HG03108 (cell line): ENCODE data around the gene SCGB1D4.
"Not testable (repeated sequence)": the region's sequence is repeated elsewhere in the genome, so short reads cannot be mapped to it uniquely, and the experiment has no call there.

ENCODE experiments used
- ATAC-seq: cut with Tn5 transposase; IDR thresholded peaks from one replicate; pipeline ENCODE4 v1.9.1; 2021; ENCODE audit warnings: moderate library complexity; ENCODE audit not compliant: unreplicated experiment

Gene SCGB1D4, protein sequence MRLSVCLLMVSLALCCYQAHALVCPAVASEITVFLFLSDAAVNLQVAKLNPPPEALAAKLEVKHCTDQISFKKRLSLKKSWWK

DNA sequence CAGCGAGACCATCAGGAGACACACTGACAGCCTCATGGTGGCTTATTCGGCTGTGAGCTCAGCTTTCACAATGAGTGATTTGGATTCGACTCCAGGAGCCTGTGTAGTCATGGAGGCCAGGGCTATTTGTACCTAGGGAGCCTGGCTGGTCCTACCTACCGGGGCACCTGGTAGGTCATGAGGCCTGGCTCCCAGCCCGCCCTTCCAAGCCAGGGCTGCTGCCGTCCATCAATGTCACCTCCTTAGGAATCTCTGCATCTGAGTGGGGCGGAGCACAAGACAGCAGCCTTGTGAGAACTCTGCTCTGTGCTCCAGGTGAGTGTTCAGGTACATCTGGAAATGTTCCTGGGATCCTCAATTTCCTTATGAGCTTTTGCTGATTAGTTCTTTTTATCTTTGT is at the start of gene SCGB1D4:
TSS of gene SCGB1D4 (minus strand) at position 101 of the 400 bp plus-strand sequence. CDS start at position 36, 65 bp downstream.
- ATAC-seq, result no peak

DNA sequence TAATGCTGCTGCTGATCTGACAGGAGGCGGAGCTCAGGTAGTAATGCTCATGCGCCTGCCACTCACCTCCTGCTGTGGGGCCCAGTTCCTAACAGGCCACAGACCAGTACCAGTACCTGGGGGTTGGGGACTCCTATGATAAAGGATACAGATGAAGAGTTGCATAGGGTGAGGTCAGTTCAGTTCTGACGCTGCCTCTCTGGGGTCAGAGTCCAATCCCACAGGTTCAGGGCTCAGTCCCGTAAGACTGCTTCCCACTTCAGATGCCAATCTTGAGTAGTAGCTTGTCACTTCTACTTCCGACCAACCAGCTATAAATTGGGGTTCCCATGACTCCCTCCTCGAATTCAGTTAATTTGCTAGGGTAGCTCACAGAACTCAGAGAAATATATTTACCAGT is 47.0 kb upstream of the SCGB1D4 start:
- ATAC-seq, result no peak

DNA sequence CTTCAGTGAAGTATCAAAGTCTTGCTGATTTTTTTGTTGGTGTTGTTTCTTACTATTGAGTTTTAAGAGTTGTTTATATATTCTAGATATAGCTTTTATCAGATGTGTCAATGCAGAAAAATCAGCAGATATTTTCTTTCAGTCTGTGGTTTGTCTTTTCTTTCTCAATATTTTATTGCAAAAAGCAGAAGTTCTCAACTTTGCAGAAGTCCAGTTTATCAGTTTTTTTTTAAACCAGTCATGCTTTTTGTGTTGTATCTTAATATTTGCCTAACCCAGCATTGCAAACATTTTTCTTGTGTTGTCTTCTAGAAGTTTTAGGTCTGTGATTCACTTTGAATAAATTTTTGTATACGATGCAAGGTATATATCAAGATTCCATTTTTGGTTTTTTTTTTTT is 45.3 kb upstream of the SCGB1D4 start:
- ATAC-seq, result no peak

DNA sequence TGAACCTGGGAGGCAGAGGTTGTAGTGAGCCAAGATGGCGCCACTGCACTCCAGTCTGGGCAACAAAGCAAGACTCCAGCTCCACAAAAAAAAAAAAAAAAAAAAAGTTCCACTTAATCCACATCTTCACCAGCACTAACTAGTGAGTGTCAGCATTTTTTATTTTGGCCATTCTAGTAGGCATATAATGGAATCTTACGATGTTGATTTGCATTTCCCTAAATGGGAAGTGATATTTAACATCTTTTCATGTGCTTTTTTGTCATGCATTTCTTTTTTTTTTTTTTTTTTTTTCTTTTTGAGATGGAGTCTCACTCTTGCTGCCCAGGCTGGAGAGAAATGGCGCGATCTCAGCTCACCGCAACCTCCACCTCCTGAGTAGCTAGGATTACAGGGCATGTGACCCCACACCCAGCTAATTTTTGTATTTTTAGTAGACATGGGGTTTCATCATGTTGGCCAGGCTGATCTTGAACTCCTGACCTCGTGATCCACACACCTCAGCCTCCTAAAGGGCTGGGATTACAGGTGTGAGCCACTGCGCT is 44.8 kb upstream of the SCGB1D4 start:
- ATAC-seq, result not testable (repeated sequence)

DNA sequence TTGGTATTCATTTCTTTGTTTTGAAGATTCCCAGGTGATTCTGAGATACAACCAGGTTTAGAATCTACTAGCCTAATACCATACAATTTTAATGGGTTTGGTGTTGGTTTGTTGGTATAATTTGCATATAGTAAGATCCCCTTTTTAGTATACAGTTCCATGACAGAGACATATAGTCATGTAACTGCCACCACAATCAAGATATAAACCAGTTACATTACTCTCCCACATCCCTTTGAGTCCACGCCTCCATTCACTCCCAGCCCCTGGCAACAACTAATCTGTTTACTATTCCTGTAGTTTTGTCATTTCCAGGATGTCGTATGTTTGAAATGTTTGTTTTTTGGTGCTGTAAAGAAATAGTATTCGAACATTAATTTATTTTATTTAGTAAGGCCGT is 42.7 kb upstream of the SCGB1D4 start:
- ATAC-seq, result no peak

DNA sequence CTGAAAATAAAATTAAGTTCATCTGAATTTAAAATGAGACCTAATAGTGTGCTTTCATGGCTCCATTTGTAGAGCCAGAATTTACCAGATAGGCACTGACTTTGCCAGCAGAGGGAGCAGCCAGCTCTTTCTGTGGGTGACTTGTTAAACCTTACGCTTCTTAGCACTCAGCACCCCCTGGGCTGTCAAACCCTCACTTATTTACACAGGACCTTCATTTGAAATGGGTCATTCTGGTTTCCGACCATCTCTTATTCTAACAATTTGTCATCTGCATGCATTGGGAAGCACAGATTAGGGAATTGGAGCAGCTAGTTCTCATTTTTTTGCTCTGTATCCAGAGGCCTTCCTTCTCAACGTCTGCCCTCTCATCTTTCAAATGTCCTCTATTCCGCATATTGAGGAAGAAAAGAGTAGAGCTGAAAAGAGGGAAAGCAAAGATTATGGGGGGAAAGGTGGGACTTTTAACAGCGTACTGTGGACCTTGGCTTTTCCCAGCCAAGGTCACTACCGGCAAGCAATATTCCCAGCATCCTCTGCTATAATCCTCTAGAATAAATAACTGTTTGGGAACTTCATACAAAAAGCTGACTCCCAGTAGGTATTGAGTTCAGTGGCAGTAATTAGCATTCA is 41.5 kb upstream of the SCGB1D4 start:
- no peak for ATAC-seq

DNA sequence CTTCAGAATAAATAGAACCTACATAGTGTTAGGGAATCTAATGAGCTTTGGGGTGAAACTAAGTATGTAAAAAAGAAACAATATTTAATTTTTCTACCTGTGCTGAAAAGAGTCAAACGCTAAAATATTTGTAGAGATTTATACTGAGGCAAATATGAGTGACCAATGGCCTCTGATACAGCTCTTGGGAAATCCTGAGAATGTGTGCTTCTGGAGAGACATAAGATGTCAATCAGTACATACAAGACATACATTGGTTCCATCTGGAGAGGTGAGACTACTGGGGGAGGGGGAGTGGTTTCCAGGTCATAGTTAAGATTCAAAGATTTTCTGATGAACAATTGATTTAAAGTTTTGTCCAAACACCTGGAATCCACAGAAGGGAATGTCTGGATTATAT is 39.3 kb upstream of the SCGB1D4 start:
- no peak for ATAC-seq

DNA sequence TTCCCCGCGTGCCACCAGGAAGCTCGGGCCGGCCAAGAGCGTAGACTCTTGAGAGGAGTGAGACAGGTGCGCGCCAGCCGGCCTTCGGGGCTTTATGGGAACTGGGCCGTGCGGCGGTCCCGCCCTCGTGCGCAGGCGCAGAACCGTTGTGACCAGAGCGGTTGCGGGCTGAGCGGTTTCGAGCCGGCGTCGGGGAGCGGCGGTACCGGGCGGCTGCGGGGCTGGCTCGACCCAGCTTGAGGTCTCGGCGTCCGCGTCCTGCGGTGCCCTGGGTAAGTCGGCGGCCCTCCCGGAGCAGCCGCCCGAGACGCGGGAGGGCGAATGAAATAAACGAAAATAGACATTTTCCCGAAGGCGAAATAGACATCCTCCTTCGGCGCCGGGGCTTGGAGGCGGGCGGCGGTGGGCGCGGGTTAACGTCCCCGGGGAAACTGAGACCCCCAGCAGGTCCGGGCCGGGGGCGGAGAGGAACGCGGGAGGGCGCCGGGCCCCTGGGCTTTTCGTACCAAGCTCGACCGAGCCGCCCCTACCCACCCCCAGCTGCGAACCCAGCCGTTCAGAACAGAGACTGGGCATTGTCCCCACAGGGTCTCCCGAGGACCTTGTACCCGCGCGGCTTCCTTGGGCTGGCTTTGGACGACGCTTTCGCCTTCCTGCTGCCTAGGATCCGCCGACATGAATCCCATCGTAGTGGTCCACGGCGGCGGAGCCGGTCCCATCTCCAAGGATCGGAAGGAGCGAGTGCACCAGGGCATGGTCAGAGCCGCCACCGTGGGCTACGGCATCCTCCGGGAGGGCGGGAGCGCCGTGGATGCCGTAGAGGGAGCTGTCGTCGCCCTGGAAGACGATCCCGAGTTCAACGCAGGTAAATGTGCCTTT is 38.7 kb upstream of the SCGB1D4 start, which contains the start of gene ASRGL1:
TSS of gene ASRGL1 (plus strand) at position 146 of the 879 bp plus-strand sequence. CDS start at position 676, 530 bp downstream.
- peak; percentile 69 for ATAC-seq

DNA sequence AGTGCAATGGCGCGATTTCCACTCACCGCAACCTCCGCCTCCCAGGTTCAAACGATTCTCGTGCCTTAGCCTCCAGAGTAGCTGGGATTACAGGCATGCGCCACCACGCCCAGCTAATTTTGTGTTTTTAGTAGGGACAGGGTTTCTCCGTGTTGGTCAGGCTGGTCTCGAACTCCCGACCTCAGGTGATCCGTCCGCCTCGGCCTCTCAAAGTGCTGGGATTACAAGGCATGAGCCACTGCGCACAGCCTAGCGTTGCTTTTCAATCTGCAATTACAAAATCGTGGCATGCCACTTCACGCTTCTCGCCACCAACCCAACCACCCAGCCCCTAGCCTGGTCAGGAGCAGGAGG is 38.1 kb upstream of the SCGB1D4 start:
- not testable (repeated sequence) for ATAC-seq

DNA sequence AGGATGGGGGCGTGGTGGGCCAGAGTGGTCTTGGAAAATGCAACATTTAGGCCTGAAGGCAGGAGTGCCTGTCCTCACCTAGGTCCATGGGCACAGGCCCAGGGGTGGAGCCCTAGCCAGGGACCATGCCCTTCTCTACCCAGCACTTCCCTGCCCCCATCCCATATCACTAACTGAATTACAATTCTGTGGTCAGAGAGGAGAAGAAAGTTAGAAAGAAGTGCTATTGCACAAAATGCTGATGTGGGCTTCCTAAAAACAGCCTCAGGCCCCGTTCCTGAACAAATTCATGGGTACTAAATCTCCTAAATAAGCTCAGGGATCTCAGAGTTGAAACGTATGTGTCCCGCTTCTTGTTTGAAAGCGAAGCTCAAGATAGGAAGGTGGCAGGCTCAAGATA is 34.9 kb upstream of the SCGB1D4 start:
- no peak for ATAC-seq

DNA sequence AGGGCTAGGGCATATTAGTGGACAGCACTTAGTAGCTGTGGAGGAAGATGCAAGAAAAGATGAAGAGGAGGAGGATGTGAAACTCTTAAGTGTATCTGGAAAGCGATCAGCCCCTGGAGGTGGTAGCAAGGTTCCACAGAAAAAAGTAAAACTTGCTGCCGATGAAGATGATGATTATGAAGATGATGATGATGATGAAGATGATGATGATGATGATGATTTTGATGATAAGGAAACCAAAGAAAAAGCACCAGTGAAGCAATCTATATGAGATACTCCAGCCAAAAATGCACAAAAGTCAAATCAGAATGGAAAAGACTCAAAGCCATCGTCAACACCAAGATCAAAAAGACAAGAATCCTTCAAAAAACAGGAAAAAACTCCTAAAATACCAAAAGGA is 32.4 kb upstream of the SCGB1D4 start:
- not testable (repeated sequence) for ATAC-seq

DNA sequence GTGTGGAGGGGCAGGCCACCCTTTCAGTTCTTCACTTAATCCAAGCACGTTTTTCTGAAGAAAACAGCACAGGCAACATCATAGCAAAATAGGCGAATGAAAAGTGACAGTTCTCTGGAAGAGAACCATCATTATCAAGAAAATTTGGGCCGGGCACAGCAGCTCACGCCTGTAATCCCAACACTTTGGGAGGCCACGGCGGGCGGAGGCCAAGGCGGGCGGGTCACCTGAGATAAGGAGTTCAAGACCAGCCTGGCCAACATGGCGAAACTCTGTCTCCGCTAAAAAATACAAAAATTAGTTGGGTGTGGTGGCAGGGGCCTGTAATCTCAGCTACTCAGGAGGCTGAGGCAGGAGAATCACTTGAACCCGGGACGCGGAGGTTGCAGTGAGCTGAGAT is 28.7 kb upstream of the SCGB1D4 start:
- not testable (repeated sequence) for ATAC-seq

DNA sequence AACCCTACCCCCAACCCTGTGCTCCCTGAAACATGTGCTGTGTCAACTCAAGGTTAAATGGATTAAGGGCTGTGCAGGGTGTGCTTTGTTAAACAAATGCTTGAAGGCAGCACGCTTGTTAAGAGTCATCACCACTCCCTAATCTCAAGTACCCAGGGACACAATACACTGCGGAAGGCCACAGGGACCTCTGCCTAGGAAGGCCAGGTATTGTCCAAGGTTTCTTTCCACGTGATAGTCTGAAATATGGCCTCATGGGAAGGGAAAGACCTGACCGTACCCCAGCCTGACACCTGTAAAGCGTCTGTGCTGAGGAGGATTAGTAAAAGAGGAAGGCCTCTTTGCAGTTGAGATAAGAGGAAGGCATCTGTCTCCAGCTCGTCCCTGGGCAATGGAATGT is 27.8 kb upstream of the SCGB1D4 start:
- ATAC-seq, result not testable (repeated sequence)

DNA sequence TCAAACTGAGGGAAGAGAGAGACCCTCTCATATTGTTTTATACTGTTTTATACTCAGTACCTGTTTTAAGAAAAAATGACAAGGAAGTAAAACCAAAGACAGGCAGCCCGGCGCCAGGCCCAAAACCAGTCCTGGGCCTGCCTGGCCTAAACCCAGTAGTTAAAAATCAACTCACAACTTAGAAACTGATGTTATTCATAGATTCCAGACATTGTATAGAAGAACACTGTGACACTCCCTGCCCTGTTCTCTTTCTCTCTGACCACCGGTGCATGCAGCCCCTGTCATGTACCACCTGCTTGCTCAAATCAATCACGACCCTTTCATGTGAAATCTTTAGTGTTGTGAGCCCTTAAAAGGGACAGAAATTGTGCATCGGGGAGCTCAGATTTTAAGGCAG is 26.9 kb upstream of the SCGB1D4 start:
- not testable (repeated sequence) for ATAC-seq

DNA sequence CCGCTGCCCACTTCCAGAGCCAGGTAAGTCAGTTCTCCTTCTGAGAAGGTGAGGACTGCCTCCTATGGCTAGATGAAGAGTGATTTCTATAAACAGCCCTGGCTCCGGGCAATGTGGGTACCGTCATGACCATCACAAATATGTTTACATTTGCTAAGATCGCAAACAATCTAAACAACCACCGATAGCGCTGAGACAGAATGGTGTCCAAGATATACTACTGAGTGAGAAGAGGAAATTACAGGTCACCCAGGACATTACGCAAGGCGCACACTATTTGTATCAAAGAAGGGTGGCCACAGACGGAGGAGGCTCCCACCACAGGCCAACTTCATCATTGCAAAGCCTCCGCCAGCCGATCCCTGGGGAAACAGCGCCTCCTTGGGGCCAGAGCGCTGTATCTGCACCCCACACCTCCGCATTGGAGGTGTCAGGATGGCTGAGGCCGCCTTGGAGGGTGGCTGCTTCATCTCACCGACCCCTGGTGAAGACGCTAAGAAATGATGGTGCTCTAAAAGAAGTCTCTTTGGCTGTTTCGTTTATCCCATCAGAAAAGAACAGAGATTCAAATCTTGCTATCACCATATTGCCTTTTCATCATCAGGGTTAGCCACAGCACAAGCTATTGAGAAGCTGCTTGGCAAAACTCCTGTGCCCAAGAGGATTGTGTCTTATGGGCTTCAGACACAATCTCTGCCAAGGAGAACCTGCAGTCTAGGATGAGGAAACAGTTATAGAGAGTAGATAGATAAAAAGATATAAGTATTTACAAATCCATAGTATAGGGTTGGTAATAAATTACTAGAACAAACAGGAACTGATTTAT is 26.1 kb upstream of the SCGB1D4 start:
- no peak for ATAC-seq

DNA sequence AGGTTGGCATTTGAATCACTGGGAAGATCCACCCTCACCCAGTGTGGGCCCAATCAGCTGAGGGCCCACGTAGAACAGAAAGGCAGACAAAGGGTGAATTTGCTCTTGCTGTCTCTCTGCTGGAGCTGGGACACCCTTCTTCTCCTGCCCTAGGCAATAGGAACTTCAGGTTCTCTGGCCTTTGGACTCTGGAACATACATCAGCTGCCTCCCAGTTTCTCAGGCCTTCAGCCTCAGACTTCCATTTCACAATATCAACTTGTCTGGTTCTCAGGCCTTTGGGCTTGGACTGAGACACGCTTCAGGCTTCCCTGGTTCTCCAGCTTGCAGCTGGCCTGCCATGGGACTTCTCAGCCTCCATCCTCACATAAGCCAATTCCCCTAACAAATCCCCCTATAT is 23.6 kb upstream of the SCGB1D4 start:
- no peak for ATAC-seq

DNA sequence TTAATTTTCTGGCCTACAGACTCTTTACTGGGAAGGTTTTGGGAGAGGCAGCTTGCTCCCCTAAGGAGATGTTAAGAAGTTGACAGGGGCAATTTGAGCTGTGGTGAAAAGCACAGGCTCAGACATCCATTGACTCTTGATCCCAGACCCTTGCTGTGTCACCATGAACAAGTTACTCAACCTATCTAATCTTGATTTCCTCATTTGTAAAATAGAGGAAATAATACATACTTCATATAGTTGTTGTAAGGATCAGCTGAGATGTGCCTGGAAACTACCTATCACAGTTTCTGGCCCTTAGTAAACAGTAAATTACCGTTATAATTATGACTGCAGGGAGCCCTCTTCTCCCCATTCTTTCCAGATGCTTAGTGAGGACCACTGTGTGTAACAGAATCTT is 16.6 kb upstream of the SCGB1D4 start:
- ATAC-seq, result no peak

DNA sequence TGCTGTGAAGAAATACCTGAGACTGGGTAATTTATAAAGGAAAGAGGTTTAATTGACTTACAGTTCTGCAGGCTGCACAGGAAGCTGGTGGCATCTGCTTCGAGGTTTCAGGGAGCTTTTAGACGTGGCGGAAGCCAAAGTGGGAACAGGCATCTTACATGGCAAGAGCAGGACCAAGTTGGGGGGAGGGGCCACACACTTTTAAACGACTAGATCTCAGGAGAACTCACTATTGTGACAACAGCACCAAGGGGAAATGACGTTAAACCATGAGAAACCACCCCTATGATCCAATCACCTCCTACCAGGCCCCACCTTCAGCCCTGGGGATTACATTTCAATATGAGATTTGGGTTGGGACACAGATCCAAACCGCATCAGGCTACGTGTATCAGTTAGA is 11.1 kb upstream of the SCGB1D4 start:
- no peak for ATAC-seq

DNA sequence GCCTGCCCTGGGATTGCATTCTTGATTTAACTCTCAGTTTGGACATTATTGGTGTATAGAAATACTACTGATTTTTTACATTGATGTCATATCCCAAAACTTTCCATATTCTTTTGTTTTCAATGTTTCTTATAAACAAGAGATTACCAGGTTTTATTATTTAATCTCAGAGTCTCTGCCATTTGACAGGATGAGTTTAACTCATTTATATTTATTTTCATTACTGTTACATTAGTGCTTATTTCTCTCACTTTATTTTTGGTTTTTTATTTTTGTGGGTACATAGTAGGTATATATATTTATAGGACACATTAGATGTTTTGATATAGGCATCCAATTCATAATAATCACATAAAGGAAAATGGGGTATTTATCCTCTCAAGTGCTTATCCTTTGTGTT is 9.1 kb upstream of the SCGB1D4 start:
- no peak for ATAC-seq

DNA sequence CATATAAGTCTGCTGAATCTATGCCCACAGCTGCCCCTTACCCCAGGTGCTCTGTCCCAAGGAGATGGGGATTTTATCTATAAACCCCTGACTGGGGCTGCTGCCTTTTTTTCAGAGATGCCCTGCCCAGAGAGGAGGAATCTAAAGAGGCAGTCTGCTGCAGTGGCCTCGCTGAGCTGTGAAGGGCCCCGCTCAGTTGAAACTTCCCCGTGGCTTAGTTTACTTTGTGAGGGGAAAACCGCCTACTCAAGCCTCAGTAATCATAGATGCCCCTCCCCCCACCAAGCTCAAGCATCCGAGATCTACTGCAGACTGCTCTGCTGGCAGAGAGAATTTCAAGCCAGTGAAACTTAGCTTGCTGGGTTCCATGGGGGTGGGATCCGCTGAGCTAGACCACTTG is 7.4 kb upstream of the SCGB1D4 start:
- no peak for ATAC-seq

DNA sequence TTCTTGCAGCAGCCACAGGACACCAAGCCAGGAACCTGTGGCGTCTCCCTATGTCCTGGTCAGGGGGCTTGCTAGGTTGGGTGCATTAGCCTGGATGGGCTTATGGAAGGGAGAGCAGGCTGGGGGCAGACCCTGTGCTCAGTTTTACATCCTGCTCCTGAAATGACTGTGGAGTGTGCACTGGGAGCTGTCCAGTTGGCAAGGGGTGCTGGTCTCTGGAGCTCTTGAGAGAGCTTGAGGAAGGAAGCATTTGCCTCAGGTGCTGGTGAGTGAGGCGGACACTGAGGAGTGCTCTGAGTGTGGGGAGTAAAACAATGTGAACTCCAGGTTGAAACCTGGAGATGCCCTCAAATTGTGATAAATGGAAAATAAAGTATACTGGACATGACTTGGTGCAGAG is 3.4 kb downstream of the SCGB1D4 start:
- ATAC-seq, result no peak
